HG03175 (cell line): ENCODE results near the gene DESI1.
"Not testable (repeated sequence)": the region's sequence is repeated elsewhere in the genome, so short reads cannot be mapped to it uniquely, and the experiment has no call there.

Experiments
- ATAC-seq: cut with Tn5 transposase; IDR thresholded peaks from one replicate; pipeline ENCODE4 v1.9.1; 2021; ENCODE audit warnings: mild to moderate bottlenecking, moderate library complexity; ENCODE audit not compliant: unreplicated experiment

DESI1 gene

DNA sequence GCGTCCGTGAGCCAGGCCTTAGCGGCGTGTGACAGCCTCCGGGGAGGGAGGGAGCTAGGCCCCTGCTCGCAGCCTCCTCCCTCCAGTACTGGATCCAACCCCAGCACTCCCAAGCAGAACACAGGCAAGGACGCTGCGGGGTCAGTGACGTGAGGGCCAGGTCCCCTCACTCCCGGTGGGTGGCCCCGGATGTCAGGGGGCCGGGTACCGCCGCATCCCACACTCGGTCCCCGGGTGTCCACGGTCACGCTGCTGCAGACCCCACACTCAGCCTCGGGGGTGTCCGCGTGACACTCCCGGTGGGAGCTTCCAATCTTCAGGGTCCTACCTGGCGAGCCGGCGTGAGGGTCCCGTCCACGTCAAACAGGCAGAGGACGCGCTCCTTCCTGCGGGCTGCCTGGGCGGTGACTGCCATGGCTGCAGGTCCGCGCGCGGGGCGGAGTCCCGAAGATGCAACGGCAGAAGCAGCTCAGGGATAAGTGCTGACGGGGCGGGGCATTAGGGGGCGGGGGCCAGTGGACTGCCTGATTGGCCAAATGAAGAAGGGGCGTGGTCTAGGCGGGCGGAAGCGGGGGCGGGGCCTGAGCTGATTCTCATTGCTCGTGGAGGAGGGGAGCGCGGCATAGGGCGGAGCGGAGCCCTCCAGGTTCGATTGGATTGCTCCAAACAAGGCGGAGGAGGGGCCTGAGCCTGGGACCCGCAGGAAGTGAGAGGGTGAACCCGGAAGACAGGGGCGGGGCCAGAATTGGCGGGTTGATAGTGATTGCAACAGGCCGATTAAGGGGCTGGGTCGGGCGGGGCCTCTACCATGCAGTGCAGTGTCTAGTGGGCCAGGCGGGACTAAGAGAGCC is 31.2 kb downstream of the DESI1 start, which contains the start of gene PMM1:
Gene PMM1 (minus strand): TSS at position 450 of the 851 bp plus-strand sequence. CDS start 35 bp downstream, at position 415.
- ATAC-seq, result peak; percentile 92

DNA sequence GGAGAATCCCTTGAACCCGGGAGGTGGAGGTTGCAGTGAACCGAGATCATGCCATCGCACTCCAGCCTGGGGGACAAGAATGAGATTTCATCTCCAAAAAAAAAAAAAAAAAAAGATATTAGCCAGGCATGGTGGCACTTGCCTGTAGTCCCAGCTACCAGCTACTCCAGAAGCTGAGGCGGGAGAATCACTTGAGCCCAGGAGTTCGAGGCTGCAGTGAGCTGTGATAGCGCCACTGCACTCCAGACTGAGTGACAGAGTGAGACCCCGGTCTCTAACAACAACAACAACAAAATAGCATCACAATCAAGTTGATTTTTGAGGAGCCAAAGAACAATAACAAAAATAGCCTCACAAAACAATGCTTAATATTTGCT is 33.5 kb downstream of the DESI1 start:
- ATAC-seq, result no peak

DNA sequence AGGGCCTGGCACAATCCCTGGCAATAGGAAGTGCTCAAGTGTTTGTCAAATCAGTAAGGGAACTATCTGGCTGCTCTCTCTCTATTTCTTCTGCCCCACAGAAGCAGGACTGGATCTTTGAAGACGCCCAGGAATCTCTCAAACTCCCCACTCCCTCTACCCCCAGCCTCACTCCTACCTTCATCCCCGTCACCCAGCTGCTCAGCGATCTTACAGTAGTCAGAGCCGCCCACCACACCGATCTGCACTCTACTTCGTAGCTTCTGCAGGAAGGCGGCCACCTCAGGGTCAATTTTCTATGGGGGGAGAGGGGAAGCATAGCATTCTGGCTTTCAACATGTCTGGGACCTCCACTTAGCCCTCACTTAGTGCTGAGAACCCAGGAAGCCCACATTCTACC is 34.9 kb downstream of the DESI1 start:
- no peak for ATAC-seq

DNA sequence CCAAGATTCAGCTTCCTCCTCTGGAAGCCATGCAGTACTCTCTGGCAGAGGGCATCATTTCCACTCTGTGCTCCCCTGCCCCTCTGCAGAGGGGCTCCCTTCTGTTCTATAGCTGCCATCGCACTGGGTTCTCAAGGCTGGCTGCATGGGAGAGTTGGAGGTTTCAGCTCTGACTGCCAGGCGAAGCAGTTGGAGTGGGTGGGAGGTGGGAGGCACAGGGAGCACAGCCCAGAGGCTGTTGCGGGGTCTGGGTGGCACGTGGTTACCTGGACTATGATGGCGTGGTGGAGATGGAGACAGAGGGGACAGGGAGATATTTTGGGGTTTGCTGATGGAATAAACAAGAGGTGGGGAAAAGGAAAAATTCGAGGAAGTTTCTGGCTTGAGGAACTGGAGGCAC is 36.0 kb downstream of the DESI1 start:
- ATAC-seq, result no peak

DNA sequence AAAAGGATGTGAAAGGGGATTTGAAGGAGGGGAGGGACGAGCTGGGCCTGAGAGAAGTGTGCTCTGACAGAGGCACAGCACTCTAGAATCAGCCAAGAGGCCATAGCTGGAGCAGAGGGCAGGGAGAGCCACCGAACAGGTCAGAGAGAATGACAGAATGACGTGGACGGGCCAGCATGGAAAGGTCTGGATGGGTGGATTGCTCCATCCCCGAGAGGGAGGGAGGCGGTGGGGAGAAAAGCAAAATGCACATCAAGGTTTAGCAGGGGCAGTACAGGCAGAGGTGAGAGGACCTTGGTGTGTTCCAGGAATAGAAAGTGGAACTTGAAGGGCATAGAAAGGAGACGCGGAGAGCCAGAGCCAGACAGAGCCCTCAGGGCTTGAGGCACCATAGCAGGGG is 38.1 kb downstream of the DESI1 start:
- no peak for ATAC-seq

DNA sequence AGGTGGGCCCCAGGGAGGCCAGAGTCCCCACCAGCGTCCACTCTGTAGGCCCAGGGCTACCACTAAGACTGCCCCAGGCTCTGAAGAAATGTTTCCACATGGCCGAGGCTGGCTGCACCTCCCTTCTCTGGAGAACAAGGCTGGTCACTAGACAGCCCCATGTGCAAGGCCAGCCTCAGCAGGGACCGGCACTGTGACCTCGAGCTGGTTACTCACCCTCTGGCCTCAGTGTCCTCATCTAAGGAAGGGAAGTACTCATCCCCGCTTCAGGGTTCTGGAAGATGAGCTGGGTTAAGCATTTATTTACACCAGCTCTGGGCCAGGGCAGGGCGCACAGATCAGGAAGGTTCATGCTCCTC is 40.9 kb downstream of the DESI1 start:
- ATAC-seq, result no peak

DNA sequence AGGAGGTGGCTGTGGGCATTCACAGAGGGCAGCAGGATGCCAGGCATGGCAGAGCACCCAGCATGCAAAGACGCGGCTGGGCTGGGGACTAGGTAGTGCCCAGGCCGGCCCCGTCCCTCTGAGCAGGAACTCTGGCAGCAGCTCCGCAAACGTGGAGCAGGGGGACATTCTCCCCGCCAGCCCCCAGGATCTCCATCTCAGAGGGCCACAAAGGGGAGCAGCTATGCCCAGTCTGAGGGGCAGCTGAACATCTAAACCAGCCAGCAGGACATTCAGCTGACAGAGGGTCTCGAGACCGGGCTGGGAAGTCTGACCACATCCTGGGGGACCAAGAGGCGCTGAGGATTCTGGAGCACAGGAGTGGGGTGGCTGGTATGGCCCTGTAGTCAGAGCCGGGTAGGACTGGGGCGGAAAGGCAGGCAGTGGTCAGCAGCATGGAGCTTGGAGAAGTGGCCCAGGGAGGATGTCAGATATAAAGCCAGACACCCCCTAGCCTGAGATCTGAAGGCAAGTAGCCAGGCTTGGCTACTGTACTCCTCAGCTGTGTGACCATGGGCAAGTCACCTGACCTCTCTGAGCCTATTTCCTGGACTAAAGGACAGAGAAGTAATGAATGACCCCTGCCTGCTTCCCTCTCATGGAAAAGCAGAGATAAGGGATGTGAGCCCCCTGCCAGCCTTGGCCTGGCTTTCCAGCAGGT is 41.4 kb downstream of the DESI1 start:
- ATAC-seq, result no peak

DNA sequence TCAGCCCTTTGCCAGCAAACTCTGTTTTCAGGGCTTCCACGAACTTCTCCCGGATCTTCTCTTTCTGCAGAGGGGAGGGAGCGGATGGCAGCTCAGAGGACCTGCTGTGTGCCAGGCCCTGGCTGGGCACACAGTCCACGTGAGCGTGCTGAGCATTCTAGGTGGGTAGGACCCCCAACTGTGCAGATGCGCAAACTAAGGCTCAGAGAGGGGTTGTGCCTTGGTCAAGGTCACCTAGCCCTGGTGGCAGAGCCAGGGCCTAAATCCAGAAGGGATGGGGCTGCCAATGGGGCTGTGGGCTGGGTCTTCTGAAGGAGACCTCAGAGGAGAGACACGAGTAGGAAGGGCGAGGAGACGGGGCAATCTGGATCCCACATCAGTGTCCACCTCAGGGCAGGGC is 42.0 kb downstream of the DESI1 start:
- ATAC-seq, result no peak

DNA sequence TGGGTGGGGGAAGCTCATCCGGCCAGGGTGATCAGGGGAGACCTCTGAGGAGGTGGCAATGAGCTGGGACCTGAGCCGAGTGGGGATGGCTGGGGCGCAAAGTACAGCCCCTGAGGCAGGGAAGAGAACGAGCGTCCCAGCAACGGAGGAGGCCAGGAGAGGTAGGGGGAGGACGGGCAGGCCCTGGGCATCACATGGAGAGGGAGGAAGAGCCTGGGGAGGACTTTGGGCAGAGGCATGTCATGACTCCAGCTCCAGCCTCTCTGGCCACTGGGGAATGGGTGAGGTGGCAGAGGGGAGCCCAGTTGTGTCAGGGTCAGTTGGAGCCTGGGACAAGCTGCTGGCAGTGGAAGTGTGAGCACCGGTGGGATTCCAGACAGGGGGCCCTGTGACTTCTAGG is 42.7 kb downstream of the DESI1 start:
- ATAC-seq, result no peak

DNA sequence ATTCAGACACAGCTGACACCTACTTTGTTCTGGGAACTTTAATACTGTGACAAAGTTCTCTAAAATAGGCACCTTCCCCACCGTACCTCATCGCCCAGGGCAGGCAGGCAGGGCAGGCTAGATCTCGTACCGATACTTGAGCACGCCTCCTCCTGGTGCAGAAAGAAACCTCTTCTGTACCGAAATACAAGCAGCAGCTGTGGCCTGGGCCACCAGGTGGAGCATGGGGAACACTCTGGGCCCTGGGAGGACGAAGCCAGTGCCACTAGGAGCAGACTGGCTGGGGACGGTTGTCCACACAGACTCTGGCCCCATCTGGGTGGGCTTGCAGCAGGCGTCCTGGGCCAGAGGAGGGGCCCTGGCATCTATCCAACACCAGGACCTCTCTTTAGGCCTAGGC is 44.0 kb downstream of the DESI1 start:
- no peak for ATAC-seq

DNA sequence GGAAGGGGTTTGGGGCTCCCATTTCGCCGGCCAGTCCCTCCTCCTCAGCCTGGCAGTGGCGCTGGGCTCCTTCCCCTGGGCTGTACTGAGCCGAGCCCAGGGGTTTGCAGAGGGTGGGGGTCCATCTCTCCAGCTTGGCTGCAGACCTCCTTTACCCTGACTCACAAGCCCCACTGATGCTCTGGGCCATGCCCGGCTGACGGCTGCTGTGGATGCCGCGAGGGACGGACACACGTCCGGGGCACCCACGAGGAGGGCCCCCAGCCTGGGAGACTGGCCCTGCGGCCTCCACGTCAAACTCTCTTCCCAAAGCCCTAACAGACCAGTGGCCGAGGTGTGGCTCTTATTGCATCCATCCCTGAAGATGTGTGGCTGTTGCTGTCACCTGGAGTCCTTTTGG is 45.3 kb downstream of the DESI1 start:
- no peak for ATAC-seq

DNA sequence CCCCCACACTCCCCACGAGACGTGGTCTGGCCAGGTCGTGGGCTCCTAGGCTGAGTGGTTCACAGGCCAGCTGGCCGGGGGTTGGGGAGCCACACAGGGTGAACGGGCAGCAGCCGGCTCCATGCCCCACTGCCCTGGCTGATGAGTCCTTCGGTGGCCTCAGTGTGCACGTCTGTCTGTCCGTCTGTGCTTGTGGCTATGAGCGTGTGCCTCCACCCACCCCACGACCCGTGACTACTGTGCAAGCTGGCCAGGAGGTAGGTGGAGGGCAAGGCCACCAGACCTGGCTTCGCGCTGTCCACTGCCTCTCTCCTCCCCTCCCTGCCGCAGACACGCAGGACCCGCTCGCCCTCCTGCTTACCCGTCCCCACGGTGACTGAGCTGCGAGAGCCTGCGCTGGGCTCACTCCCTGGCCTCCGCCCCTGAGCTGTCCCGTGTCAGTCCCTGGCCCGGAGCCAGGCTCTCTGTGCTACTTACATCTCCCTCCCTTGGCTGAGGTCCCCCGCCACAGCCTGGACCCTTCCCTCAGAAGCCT is 45.9 kb downstream of the DESI1 start:
- ATAC-seq, result no peak

DNA sequence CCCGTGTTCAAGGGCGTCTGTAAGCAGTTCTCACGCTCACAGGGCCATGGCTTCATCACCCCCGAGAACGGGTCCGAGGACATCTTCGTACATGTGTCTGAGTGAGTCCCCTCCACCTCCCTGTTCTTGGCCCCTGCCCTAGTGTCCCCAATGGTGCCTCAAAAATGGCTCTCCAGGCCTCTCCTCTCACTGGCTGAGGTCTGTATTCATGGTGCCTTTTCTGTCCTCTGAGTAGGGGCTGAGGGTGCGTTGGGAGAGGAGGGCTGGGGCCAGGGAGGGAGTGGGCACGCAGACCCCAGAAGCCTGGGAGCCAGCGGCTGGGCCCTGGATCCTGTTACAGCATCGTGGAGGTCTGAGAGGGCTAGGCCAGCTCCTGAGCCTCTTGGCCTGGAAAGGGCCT is 47.2 kb downstream of the DESI1 start:
- ATAC-seq, result no peak

DNA sequence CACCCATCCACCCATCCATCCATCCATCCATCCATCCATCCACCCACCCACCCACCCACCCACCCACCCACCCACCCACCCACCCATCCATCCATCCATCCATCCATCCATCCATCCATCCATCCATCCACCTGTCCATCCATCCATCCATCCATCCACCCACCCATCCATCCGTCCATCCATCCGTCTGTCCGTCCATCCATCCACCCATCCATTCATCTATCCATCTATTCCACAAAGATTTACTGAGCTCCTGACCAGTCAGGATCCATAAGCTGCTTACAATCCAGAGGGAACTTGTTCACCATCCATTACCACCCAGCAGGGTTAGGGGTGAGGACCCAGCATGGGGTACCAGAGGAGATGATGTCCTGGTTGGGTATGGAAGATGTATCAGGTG is 48.5 kb downstream of the DESI1 start:
- not testable (repeated sequence) for ATAC-seq

DNA sequence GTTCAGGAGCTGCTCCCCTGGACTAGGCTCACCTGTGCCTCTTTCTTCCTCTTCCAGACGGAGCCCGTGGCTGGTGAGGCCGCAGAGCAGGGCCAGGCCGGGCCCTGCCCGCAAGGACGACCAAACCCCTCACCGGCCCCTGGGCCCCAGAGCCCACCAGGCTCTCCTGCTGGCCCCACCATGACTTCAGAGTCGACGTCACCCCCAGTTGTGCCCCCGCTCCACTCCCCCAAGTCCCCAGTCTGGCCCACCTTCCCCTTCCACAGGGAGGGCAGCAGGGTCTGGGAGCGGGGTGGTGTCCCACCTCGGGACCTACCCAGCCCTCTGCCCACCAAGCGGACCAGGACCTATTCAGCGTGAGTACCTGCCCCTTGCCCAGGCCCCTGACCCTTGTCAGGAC is 49.1 kb downstream of the DESI1 start:
- no peak for ATAC-seq

DNA sequence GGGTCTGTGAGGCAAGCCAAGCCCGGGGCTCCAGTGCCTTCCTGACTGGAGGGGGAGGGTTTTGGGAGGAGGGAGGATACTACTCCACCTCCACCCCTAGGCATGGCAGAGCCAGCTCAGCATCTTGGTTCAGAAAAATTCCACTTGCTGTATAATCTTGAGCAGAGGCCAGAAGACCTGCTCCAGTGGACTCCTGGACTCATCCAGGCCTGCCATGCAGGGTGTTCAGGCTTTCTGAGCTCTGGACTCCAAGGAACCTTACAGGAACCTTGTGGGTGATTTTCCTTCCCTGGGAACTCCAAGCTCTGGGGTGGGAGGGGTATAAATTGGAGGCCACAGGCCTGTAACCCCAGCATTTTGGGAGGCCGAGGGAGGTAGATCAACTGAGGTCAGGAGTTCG is 50.6 kb downstream of the DESI1 start:
- ATAC-seq, result no peak

DNA sequence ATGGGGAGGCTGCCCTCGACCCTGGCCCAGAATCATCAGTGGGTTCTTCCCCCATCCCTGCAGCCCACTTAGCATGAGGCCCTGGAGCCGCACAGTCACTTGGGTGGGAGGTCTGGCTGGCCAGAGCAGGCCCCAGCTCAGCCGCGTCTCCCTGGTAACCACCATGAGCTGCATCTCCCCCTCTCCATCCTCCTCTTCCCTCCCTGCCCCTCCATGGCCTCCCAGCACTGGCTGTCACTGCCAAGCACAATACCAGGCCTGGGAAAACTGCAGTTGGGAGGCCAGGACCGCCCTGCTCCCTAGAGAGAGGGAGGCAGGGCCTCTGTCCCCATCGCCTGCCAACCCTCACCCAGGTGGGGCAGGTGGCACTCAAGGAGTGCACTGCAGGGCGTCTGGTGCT is 52.0 kb downstream of the DESI1 start:
- ATAC-seq, result no peak

DNA sequence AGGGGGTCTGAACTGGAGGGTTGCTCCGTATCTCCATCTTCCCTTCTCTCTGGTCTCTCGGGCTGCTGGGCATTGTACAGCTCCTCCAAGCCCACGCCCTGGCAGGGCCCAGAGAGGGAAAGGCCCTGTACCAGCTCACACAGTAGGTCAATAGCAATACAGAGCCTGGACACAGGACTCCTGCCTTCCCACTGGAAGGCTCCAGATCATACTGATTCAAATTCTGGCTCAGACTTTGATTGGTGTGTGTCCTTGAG is 53.4 kb downstream of the DESI1 start:
- ATAC-seq, result no peak

DNA sequence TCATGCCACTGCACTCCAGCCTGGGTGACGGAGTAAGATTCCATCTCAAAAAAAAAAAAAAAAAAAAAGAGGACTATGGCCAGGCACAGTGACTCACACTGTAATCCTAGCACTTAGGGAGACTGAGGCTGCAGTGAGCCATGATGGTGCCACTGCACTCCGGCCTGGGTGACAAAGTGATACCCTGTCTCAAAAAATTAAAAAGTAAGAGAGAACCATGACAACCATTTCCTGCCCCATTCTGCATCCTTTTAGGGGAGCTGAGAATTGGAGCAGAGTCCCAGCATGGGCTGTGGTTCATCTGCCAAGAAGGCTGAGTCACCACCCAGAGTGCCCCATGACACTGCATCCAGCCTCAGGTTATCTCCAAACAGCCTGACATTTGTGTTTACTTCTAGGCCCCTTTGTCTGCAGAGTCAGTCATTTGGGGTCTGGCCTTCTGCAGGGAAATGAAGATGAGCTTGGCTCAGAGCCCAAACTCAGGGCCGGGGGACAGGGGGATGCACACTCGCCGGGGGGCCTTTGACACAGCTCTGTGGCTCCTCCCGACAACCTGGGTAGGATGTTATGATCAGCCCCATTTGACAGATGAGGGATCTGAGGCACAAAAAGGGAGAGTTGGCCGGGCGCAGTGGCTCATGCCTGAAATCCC is 55.3 kb downstream of the DESI1 start:
- no peak for ATAC-seq

DNA sequence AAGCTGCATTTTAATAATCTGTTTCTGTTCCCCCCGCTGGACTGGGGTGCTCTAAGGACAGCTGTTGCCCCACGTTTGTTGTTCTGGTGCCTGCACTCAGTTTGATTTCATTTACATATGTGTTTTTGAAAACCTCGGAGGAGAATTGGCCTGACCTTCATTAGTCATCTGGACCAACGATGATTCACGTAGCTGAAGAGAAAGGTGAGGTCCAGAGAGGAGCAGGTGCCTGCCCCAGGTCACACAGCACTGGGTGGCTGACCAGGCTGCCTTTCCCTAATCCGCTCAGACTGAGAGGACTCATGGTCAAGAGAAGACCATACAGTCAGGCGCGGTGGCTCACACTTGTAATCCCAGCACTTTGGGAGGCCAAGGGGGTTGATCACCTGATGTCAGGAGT is 56.3 kb downstream of the DESI1 start:
- ATAC-seq, result no peak

DNA sequence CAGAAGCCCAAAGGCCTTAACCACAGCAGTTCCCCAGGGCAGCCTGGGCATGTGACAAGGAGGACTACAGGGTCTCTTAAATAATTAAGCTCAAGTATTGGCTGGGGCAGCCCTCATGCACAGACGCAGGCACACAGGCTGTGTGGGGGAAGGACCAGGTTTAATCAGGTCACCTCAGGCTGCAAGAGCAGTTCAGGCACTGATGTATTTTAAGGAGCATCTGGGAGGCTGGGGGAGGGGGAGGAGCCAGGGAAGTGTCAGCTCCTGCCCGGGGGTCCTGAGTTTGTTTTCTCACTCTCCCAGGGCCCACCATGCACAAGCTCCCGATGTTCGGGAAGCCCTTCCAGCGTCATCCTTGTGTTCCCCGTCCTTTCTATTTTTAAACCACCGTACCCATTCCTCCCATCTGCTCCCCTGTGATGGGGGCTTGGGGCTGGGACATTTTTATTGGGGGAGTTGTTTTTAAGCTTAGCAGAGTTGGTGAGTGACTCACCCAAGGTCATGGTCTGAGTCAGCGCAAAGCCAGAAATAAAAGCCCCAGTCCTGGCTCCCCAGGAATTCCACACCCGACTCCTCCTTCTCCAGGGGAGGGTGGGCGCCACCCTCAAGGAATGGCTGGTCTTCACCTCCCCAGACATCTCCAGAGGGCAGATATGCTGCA is 57.7 kb downstream of the DESI1 start:
- no peak for ATAC-seq

DNA sequence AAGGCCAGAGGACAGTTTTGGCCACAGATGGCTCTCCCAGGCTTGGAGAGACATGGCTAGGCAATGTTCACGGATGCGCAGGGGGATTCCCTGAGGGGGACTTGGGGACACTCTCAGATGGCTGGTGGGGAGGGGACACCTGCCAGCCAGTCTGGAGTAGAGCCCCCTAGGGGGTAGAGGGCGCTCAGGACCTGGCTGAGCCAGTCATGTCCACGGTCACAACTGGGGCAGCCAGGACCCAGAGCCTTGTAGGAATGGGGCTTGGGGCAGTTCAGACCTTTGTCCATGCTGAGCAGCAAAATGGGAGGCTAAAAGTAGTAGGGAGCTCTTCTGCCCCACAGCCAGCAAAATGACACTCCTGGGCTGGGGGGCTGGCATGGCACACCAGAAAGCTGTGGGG is 58.4 kb downstream of the DESI1 start:
- no peak for ATAC-seq
